Gastrocnemius medialis (tissue), 4 donors: ENCODE measurements around the gene MICALL2.

Source experiments
- POLR2A ChIP-seq, 2 donors: fragments of 450-650 bp; IDR thresholded peaks; one replicate each; pipeline ENCODE4 v1.6.1; 2017; ENCODE audit warnings: antibody characterized with exemption in 2 of 2, mild to moderate bottlenecking in 2 of 2, moderate library complexity in 2 of 2
- TF ChIP-seq, protein P1 (sequence below), 5 experiments: fragments of 450-650 bp in 3 of 5; fragments of 200-600 bp in 2 of 5; sonication (generic) in 2 of 5; IDR thresholded peaks in 4 of 5; conservative IDR thresholded peaks in 1 of 5; 1 replicate in 4 of 5; 2 replicates in 1 of 5; pipeline ENCODE4 v1.5.1; 2016 to 2019; ENCODE audit warnings: antibody characterized with exemption in 5 of 5, mild to moderate bottlenecking in 3 of 5, moderate library complexity in 3 of 5

DNA sequence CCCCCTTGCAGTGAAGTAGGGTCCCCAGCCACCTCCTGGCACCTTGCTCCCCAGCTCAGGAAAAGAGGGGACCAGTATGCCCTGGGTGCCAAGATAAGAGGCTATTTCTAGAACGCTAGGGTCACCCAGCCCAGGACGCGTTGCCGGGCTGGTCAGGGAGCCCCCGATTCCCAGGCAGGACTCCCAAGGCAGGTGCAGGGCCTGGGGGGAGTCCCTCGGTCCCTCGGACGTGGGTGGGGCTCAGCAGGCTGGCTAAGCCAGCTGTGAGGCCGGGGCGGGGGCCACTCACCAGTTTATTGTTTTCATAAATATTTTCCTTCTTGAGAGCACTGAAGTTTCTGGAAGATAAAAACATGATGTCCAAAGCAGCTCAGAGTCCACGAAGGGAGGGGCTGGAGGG, 9.3 kb downstream of the MICALL2 start:
- no peak for TF ChIP-seq POLR2A (IDR thresholded peaks at IDR 0.05)
- TF ChIP-seq, protein P1, sequence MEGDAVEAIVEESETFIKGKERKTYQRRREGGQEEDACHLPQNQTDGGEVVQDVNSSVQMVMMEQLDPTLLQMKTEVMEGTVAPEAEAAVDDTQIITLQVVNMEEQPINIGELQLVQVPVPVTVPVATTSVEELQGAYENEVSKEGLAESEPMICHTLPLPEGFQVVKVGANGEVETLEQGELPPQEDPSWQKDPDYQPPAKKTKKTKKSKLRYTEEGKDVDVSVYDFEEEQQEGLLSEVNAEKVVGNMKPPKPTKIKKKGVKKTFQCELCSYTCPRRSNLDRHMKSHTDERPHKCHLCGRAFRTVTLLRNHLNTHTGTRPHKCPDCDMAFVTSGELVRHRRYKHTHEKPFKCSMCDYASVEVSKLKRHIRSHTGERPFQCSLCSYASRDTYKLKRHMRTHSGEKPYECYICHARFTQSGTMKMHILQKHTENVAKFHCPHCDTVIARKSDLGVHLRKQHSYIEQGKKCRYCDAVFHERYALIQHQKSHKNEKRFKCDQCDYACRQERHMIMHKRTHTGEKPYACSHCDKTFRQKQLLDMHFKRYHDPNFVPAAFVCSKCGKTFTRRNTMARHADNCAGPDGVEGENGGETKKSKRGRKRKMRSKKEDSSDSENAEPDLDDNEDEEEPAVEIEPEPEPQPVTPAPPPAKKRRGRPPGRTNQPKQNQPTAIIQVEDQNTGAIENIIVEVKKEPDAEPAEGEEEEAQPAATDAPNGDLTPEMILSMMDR (IDR thresholded peaks at IDR 0.05 in 4 of 5, conservative IDR thresholded peaks at IDR 0.05 in 1 of 5) = no peak
